ENCODE results near the gene EHMT1.
"Not testable (repeated sequence)": the region's sequence is repeated elsewhere in the genome, so short reads cannot be mapped to it uniquely, and the experiment has no call there.

Gene EHMT1

GRCh38 chr9:137807721-137808703 is 189.2 kb downstream of the EHMT1 start:
- Mint-ChIP-seq H3K36me3 (ENCODE audit: low read depth) (peaks cover 73% of the 10 kb centered on the region), H3K27me3 (ENCODE audit: low read depth, poor library complexity) (no peaks in the 10 kb centered on the region), H3K4me1 (peaks cover 15% of the 10 kb centered on the region), H3K4me3 (no peak overlapping the region), H3K27ac (peak overlapping the region; percentile 72), H3K9me3 (peaks cover 5% of the 10 kb centered on the region)
- TF ChIP-seq CTCF (IDR thresholded peaks at IDR 0.05), result no peak
- no peak for DNase-seq

- H3K27me3 Mint-ChIP-seq (ENCODE audit: low read depth, poor library complexity), result no peaks in the 10 kb centered on the region
- DNase-seq, result peak; percentile 44
- peaks cover 67% of the 10 kb centered on the region for H3K36me3 Mint-ChIP-seq (ENCODE audit: low read depth)
- no peak for TF ChIP-seq CTCF (IDR thresholded peaks at IDR 0.05)
- H3K27ac Mint-ChIP-seq, result peak overlapping the region; percentile 81
- peaks cover 15% of the 10 kb centered on the region for H3K4me1 Mint-ChIP-seq
- no peaks in the 10 kb centered on the region for H3K9me3 Mint-ChIP-seq
- H3K4me3 Mint-ChIP-seq, result no peak overlapping the region
These were observed 190.3 kb downstream of the EHMT1 start for GRCh38 chr9:137809040-137809576.

- not testable (repeated sequence) for H3K27me3 Mint-ChIP-seq (ENCODE audit: low read depth, poor library complexity); H3K9me3 Mint-ChIP-seq; DNase-seq; H3K4me3 Mint-ChIP-seq
- H3K36me3 Mint-ChIP-seq (ENCODE audit: low read depth), result peaks cover 67% of the 10 kb centered on the region
- peak overlapping the region; percentile 51 for H3K27ac Mint-ChIP-seq
- H3K4me1 Mint-ChIP-seq, result peaks cover 20% of the 10 kb centered on the region
These were observed 191.1 kb downstream of the EHMT1 start for GRCh38 chr9:137809726-137810450.

GRCh38 chr9:137811283-137811870 is 192.6 kb downstream of the EHMT1 start:
- H3K4me3 Mint-ChIP-seq, result no peak overlapping the region
- H3K27ac Mint-ChIP-seq, result no peak overlapping the region
- no peaks in the 10 kb centered on the region for H3K27me3 Mint-ChIP-seq (ENCODE audit: low read depth, poor library complexity)
- DNase-seq, result no peak
- peaks cover 23% of the 10 kb centered on the region for H3K4me1 Mint-ChIP-seq
- no peak for TF ChIP-seq CTCF (IDR thresholded peaks at IDR 0.05)
- H3K36me3 Mint-ChIP-seq (ENCODE audit: low read depth), result peaks cover 70% of the 10 kb centered on the region
- H3K9me3 Mint-ChIP-seq, result peaks cover 1% of the 10 kb centered on the region

GRCh38 chr9:137812356-137813023 is 193.7 kb downstream of the EHMT1 start:
- Mint-ChIP-seq H3K27me3 (ENCODE audit: low read depth, poor library complexity) (no peaks in the 10 kb centered on the region), H3K4me1 (peaks cover 23% of the 10 kb centered on the region), H3K9me3 (peaks cover 10% of the 10 kb centered on the region), H3K4me3 (no peak overlapping the region), H3K27ac (peak overlapping the region; percentile 36), H3K36me3 (ENCODE audit: low read depth) (peaks cover 71% of the 10 kb centered on the region)
- DNase-seq, result no peak
- no peak for TF ChIP-seq CTCF (IDR thresholded peaks at IDR 0.05)

Measured in nephron progenitor cell (in vitro differentiated cells).